Activated naive CD4-positive, alpha-beta T cell treated with anti-CD3 and anti-CD28 coated beads, Interleukin-2, amount 50 U/mL, for 24 hours (primary cell): ENCODE results near the gene ENTREP3.
A peak's percentile ranks its signal among the peaks of the same experiment; 100 is the strongest.
"Not testable (repeated sequence)": the region's sequence is repeated elsewhere in the genome, so short reads cannot be mapped to it uniquely, and the experiment has no call there.

Experiments
- H3K27ac Mint-ChIP-seq: one replicate; pipeline ENCODE4 v1.8.0; 2021; ENCODE audit warnings: mild to moderate bottlenecking, mixed read lengths
- H3K27me3 Mint-ChIP-seq: one replicate; pipeline ENCODE4 v1.8.0; 2021; ENCODE audit warnings: mixed read lengths
- H3K36me3 Mint-ChIP-seq: one replicate; pipeline ENCODE4 v1.8.0; 2021; ENCODE audit warnings: mixed read lengths
- H3K4me1 Mint-ChIP-seq: one replicate; pipeline ENCODE4 v1.8.0; 2021; ENCODE audit warnings: mixed read lengths
- H3K4me3 Mint-ChIP-seq: one replicate; pipeline ENCODE4 v1.8.0; 2021; ENCODE audit warnings: mild to moderate bottlenecking, mixed read lengths
- H3K9me3 Mint-ChIP-seq: one replicate; pipeline ENCODE4 v1.8.0; 2021; ENCODE audit warnings: mixed read lengths

ENTREP3 gene

DNA sequence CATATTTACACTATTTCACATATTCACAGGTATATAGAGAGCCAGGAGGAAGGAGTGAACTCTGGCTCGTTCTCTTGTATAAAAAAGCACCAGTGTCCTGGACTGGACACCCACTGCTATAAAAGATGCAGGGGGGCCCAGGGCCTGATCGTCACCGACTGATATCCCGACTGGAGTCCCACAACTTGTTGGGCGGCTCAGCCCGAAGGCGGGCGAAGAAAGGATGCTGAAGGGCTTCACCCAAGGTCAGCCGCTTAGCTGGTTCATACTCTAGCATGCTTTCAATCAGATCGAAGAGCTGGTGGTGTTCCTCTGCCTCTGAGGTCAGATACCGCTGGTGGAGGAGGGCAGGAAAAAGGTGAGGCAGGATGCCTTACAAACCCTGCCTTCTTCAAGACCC is 7.8 kb upstream of the ENTREP3 start:
- H3K36me3 Mint-ChIP-seq = peaks cover 25% of the 10 kb centered on the region
- H3K4me1 Mint-ChIP-seq = peaks cover 36% of the 10 kb centered on the region
- H3K27me3 Mint-ChIP-seq = no peaks in the 10 kb centered on the region
- peak overlapping the region; percentile 99 for H3K4me3 Mint-ChIP-seq
- no peaks in the 10 kb centered on the region for H3K9me3 Mint-ChIP-seq
- peak overlapping the region; percentile 95 for H3K27ac Mint-ChIP-seq

DNA sequence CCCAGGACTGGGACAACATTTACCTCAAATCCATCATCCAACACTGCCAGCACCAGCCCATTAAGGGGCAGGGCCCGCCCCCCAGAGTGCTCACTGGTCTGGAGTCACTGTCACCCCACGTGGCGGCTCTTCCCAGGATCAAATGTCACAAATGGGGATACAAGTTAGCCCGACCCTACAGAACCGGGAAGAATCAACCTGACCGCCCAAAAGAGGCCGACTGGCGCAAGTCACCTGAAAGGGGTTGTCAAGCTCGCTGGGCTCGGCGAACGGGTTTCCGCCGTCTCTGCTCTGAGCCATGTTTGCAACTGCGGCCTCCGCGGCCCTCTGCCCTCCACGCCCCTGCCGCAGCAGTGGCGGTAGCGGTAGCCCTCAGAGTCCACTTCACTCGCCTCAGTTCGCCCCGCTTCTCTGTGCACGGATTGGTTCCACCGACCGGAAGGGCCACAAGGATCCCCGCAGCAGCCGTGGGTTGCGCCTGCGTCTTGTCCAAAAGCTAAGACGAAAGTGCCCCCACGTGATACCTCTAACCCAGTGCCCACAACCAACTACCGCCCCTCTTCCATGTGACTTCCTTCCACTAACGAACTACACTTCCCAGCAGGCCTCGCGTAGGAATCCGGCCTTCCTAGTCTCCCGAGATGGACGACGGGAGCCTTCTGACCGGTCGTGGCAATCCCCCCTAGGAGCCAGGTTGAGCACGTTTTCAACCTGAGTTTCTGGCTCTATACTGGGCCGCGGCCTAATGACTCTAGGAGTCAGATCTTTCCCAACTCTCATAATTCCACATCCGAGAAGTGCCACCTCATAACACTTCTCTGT is 6.8 kb upstream of the ENTREP3 start, which contains the start of gene SCAMP3:
TSS of gene SCAMP3 (minus strand) at position 509 of the 822 bp plus-strand sequence. CDS start at position 300, 209 bp downstream.
- Mint-ChIP-seq H3K27me3 (no peaks in the 10 kb centered on the region), H3K27ac (peak within 1 kb of the TSS; percentile 95), H3K4me1 (peaks cover 42% of the 10 kb centered on the region), H3K36me3 (peaks cover 27% of the 10 kb centered on the region), H3K9me3 (no peaks in the 10 kb centered on the region), H3K4me3 (peak within 1 kb of the TSS; percentile 99)

DNA sequence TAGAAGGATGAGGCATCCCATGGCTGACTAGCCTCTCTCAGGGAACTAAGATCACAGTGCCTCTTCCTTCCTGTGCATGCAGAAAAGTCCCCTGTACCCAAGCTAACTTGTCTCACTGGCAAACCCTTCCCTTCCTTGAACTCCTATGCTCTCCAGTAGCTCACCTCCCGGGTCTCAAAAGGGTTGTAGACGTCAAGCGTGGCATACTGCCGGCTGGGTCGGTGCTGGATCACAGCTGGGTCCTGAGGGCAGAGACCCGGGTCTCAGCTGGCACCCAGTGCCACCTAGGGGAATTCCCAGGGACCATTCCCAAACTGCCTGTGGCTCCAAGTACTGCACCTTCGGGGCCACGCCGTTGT is 6.2 kb upstream of the ENTREP3 start:
- peak overlapping the region; percentile 95 for H3K27ac Mint-ChIP-seq
- H3K36me3 Mint-ChIP-seq = peaks cover 31% of the 10 kb centered on the region
- H3K4me3 Mint-ChIP-seq = peak overlapping the region; percentile 99

DNA sequence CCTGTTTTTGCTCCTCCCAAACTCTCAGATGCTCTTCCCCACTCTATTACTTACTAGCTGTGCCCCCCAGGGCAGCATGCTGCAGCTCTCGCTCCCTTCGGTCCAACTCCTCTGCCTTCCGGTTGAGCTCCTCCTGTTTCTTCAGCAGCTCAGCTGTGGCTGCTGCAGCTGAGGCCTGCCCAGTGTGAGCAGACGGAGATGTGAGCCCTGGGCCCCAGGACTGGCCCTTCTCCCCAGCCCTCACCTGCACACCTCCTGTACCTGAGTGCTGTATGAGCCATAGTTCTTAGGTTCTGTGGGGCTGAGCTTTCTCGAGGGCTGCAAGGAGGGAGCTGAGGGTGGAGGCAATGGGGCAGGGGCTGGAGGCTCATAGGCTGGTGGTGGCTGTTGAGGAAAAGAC is 5.0 kb upstream of the ENTREP3 start:
- H3K27me3 Mint-ChIP-seq = no peaks in the 10 kb centered on the region
- no peaks in the 10 kb centered on the region for H3K9me3 Mint-ChIP-seq
- H3K36me3 Mint-ChIP-seq = peaks cover 31% of the 10 kb centered on the region
- H3K4me3 Mint-ChIP-seq = peak overlapping the region; percentile 59
- H3K27ac Mint-ChIP-seq = peak overlapping the region; percentile 72
- peaks cover 55% of the 10 kb centered on the region for H3K4me1 Mint-ChIP-seq

More for the DNA sequence above, 6.2 kb upstream of the ENTREP3 start:
- H3K9me3 Mint-ChIP-seq = no peaks in the 10 kb centered on the region
- H3K4me1 Mint-ChIP-seq = peaks cover 48% of the 10 kb centered on the region
- no peaks in the 10 kb centered on the region for H3K27me3 Mint-ChIP-seq

DNA sequence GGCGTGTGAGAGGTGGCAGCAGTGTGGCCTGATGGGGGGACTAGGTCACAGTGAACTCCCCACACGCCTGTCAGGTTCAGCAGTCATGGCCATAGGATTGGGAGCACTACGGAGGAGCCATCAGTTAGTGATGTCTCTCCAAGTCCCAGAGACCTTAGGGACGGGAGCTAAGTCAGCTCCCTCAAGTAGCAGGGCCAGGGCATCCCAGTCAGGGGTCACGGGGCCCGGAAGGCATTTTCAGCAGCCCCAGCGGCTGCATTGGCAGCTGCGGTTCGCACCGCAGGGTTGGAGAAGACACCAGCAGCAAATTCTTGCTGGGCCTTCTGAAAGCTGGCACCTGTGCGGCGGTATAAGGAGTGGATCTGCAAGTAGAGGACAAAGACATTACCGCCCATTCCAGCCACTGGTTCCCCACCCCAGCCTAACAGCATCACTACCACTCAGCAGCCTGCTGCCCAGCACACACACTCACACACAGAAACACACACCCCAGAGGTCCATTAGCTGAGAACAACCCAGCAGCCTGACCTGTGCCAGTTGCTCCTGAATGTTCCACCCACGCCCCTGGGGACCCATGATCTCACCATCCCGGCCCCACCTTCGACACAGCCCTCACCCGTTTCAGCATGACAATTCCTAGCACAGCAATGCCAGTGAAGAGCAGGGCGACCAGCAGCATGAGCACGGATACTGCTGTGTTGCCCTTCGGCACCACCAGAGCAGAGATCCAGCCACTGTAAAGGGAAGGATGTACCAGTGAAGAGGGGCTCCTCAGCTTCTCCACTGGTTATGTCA is 972 bp upstream of the ENTREP3 start:
- Mint-ChIP-seq H3K9me3 (no peaks in the 10 kb centered on the region), H3K4me1 (peaks cover 46% of the 10 kb centered on the region), H3K27ac (peak overlapping the region; percentile 23), H3K4me3 (peak overlapping the region; percentile 80), H3K27me3 (no peaks in the 10 kb centered on the region), H3K36me3 (peaks cover 13% of the 10 kb centered on the region)

DNA sequence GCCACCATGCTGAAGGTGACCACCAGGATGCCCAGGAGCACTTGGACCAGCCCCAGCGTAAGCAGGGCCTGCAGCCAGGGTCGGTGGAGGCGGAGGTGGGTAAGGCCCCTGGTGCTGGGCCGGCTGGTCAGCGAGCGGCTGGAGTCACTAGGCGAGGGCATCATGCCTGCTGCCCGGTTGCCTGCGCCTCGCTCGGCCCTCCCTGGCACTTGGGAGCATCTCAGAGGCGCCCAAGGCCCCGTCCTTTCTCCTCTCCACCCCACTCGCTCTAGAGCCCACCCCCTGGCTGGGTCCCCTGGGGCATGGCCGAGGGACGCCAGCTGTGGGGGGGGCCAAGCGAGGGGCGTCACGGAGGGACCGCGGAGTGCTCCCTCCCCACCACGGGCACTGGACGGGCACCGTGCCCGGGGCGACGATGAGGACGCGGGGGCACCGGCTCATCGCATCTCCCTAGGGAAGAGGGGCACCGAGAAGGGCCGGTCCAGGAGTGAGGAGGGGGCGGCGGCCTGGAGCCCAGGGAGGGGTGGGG is 505 bp downstream of the ENTREP3 start:
- Mint-ChIP-seq H3K36me3 (peaks cover 11% of the 10 kb centered on the region), H3K27me3 (no peaks in the 10 kb centered on the region), H3K4me3 (peak overlapping the region; percentile 90), H3K27ac (peak overlapping the region; percentile 70), H3K4me1 (peaks cover 37% of the 10 kb centered on the region), H3K9me3 (no peaks in the 10 kb centered on the region)

DNA sequence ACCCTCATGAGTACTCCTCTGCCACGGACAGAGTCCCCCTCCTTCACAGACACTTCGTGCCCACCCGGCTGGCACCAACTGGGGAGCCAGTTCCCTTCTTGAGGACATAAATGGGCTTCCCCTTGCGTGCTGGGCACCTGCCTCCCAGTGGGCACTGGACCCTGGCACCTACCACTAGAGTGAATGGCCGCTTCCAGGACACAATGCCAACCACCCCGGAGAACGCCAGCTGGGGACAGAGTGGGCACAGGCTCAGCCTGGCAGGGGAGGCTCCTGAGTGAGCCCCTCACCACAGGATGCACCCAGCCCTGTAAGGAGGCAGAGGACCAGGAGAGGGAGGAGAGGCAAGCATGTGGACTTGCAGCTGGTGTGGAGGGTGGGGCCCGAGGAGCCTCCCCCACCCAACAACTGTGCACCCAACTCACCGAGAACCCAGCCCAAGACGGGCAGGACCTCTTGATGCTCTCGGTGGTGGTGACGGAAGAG is 1.0 kb downstream of the ENTREP3 start:
- Mint-ChIP-seq H3K36me3 (peaks cover 11% of the 10 kb centered on the region), H3K4me3 (peak overlapping the region; percentile 90), H3K9me3 (no peaks in the 10 kb centered on the region), H3K4me1 (peaks cover 37% of the 10 kb centered on the region), H3K27ac (peak overlapping the region; percentile 70), H3K27me3 (no peaks in the 10 kb centered on the region)

DNA sequence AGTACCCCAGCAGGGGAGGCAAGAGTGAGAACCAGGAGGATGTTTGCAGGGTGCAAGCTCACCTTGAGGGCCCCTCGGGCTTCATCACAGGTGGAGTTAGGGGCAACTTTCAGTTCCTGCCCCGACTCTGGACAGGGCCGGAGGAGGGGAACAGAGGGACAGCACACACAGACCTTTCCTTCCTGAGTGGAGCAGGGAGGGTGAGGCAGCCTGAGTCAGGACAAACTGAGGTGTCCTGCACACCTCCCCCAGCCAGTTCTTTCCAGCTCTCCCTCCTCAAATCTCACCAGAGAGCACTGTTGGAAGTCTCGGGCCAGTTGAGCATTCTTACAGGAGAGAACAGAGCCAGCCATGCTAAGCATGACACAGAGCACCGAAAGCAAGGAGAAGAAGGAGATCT is 1.5 kb downstream of the ENTREP3 start:
- no peaks in the 10 kb centered on the region for H3K9me3 Mint-ChIP-seq
- peak overlapping the region; percentile 25 for H3K27ac Mint-ChIP-seq
- H3K4me1 Mint-ChIP-seq = peaks cover 37% of the 10 kb centered on the region
- no peaks in the 10 kb centered on the region for H3K27me3 Mint-ChIP-seq
- peak overlapping the region; percentile 90 for H3K4me3 Mint-ChIP-seq
- peaks cover 11% of the 10 kb centered on the region for H3K36me3 Mint-ChIP-seq

DNA sequence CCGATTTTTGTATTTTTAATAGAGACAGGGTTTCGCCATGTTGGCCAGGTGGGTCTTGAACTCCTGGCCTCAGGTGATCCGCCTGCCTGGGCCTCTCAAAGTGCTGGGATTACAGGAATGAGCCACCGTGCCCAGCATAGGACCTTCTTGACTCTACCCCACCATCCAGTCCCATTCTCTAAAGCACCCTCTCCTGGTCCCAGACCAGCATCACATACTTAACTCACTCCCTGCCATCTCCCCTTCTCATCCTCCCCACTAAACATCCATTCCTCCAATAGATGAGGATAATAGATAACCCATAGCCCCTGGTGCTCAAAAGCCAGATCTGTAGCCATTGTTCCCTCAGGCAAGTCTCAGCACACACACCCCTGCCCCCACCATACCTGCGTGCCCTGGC is 2.1 kb downstream of the ENTREP3 start:
- Mint-ChIP-seq H3K27me3 (no peaks in the 10 kb centered on the region), H3K4me3 (peak overlapping the region; percentile 90), H3K4me1 (peaks cover 37% of the 10 kb centered on the region), H3K9me3 (no peaks in the 10 kb centered on the region), H3K36me3 (peaks cover 8% of the 10 kb centered on the region), H3K27ac (peak overlapping the region; percentile 14)

DNA sequence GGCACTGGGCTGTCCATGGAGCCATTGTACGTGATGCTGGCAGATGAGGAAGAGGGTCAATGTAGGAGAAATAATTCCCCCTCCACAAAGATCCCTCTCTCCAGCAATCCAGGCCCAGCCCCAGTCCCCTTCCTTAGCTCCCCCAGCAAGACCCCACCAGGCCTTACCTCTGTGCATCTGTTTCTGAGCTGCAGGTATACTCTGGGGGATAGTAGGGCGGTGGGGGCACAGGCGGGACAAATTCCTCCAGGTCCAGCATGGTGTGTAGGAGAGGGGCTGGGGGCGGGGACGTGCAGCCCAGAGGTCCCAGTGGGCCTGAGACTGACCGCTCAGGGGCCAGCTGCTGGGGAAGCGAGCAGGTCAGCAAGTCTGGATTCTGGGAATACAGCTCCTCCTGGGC is 3.7 kb downstream of the ENTREP3 start:
- no peaks in the 10 kb centered on the region for H3K9me3 Mint-ChIP-seq
- H3K4me3 Mint-ChIP-seq = no peak overlapping the region
- H3K36me3 Mint-ChIP-seq = no peaks in the 10 kb centered on the region
- H3K27me3 Mint-ChIP-seq = no peaks in the 10 kb centered on the region
- no peak overlapping the region for H3K27ac Mint-ChIP-seq
- H3K4me1 Mint-ChIP-seq = peaks cover 27% of the 10 kb centered on the region

DNA sequence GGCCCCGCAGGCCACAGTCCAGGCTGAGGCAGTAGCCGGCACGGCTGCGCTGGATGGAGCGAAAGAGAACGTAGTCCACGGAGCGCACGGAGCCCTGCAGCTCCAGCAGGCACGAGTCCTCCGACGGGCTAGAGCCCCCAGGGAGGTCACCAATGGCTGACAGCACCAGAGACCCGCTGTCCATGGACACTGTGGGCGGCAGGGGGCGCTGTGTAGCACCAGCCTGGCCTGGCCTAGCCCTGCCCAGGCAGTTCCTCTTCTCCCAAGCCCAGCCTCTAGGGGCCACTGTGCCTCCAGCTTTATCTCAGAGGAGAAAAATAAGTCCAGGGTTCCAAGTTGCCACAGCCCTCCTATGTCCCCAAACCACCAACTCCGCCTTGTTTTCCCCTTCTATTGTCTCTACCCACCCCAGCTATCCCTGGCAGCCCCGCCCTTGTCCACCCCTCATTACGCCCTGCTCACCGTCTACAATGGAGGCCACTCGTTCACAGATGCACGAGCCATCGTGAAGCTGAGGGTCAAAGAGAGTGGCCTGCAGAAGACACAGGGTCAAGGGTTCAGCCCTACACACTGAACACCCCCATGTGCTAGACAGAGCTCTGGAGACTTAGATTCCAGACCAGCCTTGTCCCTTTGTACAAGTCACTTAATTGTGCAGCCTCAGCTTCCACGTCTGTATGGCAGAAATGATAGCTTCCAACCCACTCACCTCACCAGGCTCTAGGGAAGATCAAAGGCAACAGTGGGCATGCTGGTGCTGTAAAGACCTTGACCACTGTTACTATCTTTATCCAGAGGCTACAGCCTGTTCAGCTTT is 4.4 kb downstream of the ENTREP3 start:
- Mint-ChIP-seq H3K4me3 (peak overlapping the region; percentile 54), H3K27me3 (no peaks in the 10 kb centered on the region), H3K4me1 (peaks cover 27% of the 10 kb centered on the region), H3K36me3 (no peaks in the 10 kb centered on the region), H3K27ac (no peak overlapping the region), H3K9me3 (no peaks in the 10 kb centered on the region)

DNA sequence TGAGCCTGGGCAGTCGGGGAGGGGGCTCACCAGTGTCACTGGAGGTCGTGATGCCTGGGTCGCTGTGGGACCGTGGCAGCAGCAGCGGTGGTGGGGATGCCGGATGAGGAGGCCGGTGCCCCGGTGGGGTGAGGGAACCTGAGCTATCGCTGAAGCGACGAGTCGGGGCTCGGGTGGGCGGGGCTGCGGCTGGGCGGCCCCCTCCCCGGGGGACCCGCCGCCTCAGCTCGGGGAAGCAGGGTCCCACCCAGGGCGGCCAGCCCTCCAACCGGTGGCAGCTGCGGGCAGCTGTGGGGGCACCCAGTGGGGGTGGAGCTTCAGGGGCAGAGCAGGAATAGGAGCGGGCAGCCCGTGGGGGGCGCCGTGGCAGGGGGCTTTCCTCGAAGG is 5.0 kb downstream of the ENTREP3 start:
- Mint-ChIP-seq H3K4me3 (peak overlapping the region; percentile 66), H3K27me3 (no peaks in the 10 kb centered on the region), H3K36me3 (no peaks in the 10 kb centered on the region), H3K4me1 (peaks cover 24% of the 10 kb centered on the region), H3K9me3 (no peaks in the 10 kb centered on the region), H3K27ac (peak overlapping the region; percentile 23)

DNA sequence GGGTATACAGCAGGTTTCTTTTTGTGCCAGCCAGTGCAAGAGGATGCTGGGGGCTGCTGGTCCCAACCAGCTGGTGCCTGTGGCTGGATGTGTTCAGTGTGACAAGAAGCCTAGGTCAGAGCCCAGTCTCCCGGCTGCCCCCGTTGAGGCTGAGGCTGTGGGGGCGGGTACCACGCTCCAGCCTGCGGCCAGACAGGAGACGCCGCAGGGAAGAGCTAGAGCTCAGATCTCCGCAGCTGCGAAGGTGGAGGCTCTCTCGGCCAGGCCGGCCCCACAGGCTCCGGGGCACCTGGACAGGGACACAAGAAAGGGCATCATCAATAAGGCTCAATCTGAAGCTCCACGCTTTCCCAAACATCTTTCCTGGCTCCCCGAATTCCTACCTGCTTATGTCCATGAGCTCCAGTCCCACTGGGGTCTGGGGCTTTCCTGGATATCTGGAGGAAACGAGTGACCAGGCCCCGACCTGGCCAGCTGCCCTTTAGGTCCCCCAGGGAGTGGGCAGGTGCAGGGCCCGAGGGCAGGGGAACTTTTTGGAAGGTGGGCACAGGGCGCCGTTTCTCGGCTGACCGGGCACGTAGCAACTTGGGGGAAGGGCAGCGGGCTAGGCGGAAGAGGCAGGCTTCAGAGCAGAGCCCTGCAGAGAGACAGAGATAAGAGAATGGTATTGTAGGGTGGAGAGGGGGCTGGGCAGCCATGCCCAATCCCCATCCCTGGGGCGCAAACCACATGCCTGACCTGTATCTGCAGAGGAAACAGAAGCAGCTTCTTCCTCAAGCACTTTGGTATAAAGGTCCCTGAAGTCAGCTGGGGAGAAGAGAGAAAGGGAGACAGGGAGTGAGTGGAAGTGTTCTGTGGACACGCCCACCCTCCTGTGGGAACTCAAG is 7.4 kb downstream of the ENTREP3 start:
- Mint-ChIP-seq H3K9me3 (no peaks in the 10 kb centered on the region), H3K36me3 (peaks cover 2% of the 10 kb centered on the region), H3K27me3 (peaks cover 2% of the 10 kb centered on the region), H3K4me1 (peaks cover 28% of the 10 kb centered on the region), H3K4me3 (no peak overlapping the region), H3K27ac (no peak overlapping the region)

DNA sequence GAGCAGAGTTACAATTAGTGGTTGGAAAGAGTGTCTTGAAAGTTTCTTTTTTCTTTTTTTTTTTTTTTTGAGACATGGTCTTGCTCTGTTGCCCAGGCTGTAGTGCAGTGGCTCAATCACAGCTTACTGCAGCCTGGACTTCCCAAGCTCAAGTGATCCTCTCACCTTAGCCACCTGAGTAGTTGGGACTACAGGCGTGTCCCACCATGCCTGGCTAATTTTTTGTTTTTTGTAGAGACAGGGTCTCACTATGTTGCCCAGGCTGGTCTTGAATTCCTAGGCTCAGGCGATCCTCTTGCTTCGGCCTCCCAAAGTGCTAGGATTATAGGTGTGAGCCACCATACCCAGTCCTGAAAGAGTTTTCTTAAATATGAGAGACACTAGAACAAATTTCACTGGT is 8.5 kb downstream of the ENTREP3 start:
- not testable (repeated sequence) for H3K4me3 Mint-ChIP-seq, H3K36me3 Mint-ChIP-seq, H3K27ac Mint-ChIP-seq, H3K27me3 Mint-ChIP-seq, H3K9me3 Mint-ChIP-seq
- H3K4me1 Mint-ChIP-seq = peaks cover 32% of the 10 kb centered on the region
